Measurements from ENCODE around the gene FAM193B. TPM values are rescaled to one million over a fixed set of nuclear protein-coding genes. Genes with fewer than 3 reads are reported as not detected.

Gene FAM193B
- total RNA-seq, 3 donors from 2014 or later: 35.4 to 81.5 (median 77.0) TPM

DNA sequence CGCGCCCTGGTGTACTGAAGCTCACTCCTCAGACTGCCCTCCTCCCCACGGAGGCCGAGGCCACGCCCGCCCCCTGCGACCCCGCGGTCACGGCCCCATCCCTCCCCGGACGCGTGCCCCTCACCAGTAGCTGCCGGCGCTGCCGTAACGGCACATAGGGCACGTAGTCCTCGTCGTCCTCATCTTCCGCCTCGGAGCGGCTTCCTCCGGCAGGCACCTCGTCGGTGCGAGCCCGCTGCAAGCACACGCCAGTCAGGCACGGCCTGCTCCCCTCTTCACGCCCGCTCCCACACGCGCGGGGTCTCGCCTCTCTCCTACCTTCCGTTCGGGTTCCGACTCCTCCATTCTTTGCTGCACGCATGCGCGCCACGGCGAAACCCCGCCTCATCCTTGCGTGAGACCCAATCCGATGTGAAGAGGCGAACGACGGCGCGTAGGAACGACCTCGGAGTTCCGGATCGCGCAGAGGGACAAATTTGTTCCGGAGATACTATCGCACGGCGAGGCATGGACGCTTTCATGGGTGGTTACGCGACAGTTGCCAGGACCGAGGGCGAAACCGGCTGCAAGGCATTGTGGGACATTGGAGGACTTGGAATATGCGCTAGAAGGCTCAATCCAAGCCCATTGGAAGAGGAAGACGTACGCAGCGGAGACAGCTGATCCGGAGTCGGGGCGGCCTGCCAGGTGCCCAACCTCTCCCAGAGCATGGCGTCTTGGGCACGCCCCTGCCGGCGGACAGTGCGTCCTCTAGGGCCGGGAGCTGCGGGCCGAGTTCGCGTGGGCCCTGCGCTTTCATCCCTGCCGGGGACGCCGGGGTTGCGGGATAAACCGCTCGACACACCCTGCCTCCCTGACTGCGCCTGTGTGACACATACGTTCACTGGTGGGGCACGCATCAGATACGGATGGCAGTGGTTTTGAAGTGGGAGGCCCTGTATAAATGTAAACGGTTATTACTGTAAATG is 37.5 kb downstream of the FAM193B start, which contains the start of gene DDX41:
Gene DDX41, minus strand, starts transcription at position 361 of the 968 bp plus-strand sequence. Its CDS starts 16 bp downstream, at position 345.
- Histone ChIP-seq H3K9me3 (no peaks in the 10 kb centered on the region), H3K36me3 (peaks cover 14% of the 10 kb centered on the region), H3K27ac (peak within 1 kb of the TSS; percentile 84 to 92), H3K27me3 (no peaks in the 10 kb centered on the region), H3K4me3 (peak within 1 kb of the TSS; percentile 89 to 97 (median 94)), H3K4me1 (peaks cover 8% of the 10 kb centered on the region in 2 donors)
- intact Hi-C loops (cut with DNase I; ENCODE audit: low total_unique reads): no loop called here
- TF ChIP-seq POLR2AphosphoS5 (IDR thresholded peaks at IDR 0.05) (peak; percentile 91 to 96 (median 93)), POLR2A (IDR thresholded peaks at IDR 0.05) (no peak)
- TF ChIP-seq, protein P1, sequence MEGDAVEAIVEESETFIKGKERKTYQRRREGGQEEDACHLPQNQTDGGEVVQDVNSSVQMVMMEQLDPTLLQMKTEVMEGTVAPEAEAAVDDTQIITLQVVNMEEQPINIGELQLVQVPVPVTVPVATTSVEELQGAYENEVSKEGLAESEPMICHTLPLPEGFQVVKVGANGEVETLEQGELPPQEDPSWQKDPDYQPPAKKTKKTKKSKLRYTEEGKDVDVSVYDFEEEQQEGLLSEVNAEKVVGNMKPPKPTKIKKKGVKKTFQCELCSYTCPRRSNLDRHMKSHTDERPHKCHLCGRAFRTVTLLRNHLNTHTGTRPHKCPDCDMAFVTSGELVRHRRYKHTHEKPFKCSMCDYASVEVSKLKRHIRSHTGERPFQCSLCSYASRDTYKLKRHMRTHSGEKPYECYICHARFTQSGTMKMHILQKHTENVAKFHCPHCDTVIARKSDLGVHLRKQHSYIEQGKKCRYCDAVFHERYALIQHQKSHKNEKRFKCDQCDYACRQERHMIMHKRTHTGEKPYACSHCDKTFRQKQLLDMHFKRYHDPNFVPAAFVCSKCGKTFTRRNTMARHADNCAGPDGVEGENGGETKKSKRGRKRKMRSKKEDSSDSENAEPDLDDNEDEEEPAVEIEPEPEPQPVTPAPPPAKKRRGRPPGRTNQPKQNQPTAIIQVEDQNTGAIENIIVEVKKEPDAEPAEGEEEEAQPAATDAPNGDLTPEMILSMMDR (IDR thresholded peaks at IDR 0.05): no peak
- DNase-seq (ENCODE audit: low spot score in 2 of 2): peak; percentile 97 to 98

DNA sequence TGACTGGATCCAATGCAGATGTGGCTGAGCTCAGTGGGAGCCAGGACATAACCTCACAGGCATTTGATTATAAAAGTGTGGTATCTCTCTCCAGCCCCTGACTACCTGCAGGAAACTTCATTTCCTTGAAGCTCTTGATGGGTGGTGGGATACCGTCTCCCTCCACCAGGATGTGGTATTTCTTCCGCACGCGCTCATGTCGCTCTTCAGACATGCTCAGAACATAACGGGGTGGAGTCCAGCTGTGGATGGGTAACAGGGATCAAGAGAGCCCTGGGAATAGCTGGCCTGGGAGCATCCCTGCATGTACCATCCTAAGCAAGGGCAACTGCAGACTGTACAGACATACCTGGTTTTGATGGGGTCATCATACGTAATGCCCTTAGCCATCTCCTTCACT is 38.8 kb downstream of the FAM193B start:
- H3K4me1 ChIP-seq: peaks cover 8% of the 10 kb centered on the region in 2 donors
- peaks cover 20% of the 10 kb centered on the region for H3K36me3 ChIP-seq
- H3K4me3 ChIP-seq: peak overlapping the region in 2 of 3 donors; percentile 94 to 97
- no peak for DNase-seq (ENCODE audit: low spot score in 2 of 2)
- H3K9me3 ChIP-seq: no peaks in the 10 kb centered on the region
- no peaks in the 10 kb centered on the region for H3K27me3 ChIP-seq
- H3K27ac ChIP-seq: no peak overlapping the region
- intact Hi-C loops (cut with DNase I; ENCODE audit: low total_unique reads): no loop called here
- TF ChIP-seq, protein P1 (IDR thresholded peaks at IDR 0.05): no peak
- TF ChIP-seq POLR2A (IDR thresholded peaks at IDR 0.05) (no peak), POLR2AphosphoS5 (IDR thresholded peaks at IDR 0.05) (no peak)

DNA sequence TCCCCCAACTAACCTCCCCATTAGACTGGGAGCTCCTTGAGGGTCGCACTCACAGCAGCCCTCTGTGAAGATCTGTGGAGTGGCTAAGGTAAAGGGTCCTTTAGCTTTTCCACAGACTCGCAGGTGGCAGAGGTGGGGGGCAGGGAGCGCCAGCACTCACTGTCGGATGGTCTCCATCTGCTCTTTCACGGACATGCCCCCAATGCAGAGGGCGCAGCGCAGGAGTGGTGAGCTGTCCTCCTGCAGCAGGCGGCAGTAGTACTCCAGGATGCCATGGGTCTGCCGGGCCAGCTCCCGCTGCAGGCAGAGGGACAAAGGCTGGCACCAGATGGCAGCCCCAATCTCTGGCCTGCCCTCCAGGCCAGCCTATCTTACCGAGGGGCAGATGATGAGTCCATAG is 39.8 kb downstream of the FAM193B start:
- intact Hi-C loops (cut with DNase I; ENCODE audit: low total_unique reads): no loop called here
- H3K36me3 ChIP-seq: peaks cover 20% of the 10 kb centered on the region

DNA sequence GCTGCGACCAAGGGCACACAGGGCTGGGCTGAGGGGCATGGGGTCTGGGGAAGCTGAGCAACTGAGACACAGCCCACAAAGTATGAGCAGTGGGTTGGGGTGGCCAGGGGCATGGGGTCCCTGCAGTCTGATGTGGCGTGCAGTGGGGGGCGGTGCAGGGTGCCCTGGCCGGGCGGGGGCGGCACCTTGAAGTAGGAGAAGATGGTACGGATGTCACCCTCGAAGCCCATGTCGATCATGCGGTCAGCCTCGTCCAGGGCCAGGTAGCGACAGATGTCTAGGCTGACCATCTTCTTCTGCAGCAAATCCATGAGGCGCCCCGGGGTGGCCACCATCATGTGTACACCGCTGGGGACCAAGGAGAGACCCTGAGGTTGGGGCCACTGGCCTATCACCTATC is 40.9 kb downstream of the FAM193B start:
- intact Hi-C loops (cut with DNase I; ENCODE audit: low total_unique reads): no loop called here
- Histone ChIP-seq H3K4me1 (peaks cover 8% of the 10 kb centered on the region in 2 donors), H3K27ac (no peak overlapping the region), H3K36me3 (peaks cover 20% of the 10 kb centered on the region), H3K4me3 (no peak overlapping the region), H3K27me3 (no peaks in the 10 kb centered on the region), H3K9me3 (no peaks in the 10 kb centered on the region)
- no peak for TF ChIP-seq POLR2A (IDR thresholded peaks at IDR 0.05)
- TF ChIP-seq POLR2AphosphoS5 (IDR thresholded peaks at IDR 0.05): no peak
- TF ChIP-seq, protein P1 (IDR thresholded peaks at IDR 0.05): no peak
- no peak for DNase-seq (ENCODE audit: low spot score in 2 of 2)

More for the DNA sequence above, 39.8 kb downstream of the FAM193B start:
- Histone ChIP-seq H3K4me1 (peaks cover 8% of the 10 kb centered on the region in 2 donors), H3K27ac (no peak overlapping the region), H3K27me3 (no peaks in the 10 kb centered on the region), H3K4me3 (no peak overlapping the region), H3K9me3 (no peaks in the 10 kb centered on the region)
- no peak for DNase-seq (ENCODE audit: low spot score in 2 of 2)
- TF ChIP-seq, protein P1 (IDR thresholded peaks at IDR 0.05): no peak
- TF ChIP-seq POLR2AphosphoS5 (IDR thresholded peaks at IDR 0.05): no peak
- no peak for TF ChIP-seq POLR2A (IDR thresholded peaks at IDR 0.05)
